ENCODE data around the gene ZAR1.

Gene ZAR1

GRCh38 chr4:48490680-48491513, 845 bp downstream of the ZAR1 start:
- no peak for DNase-seq (ENCODE audit: low read depth in 2 of 2, low spot score in 1 of 2)

- DNase-seq (ENCODE audit: low read depth in 2 of 2, low spot score in 1 of 2) = no peak
These were observed 1.6 kb downstream of the ZAR1 start for GRCh38 chr4:48491514-48492176.

GRCh38 chr4:48493452-48494100, 3.5 kb downstream of the ZAR1 start:
- DNase-seq (ENCODE audit: low read depth in 2 of 2, low spot score in 1 of 2) = no peak

GRCh38 chr4:48495941-48496340, 5.9 kb downstream of the ZAR1 start:
- DNase-seq (ENCODE audit: low read depth in 2 of 2, low spot score in 1 of 2) = no peak

DNA sequence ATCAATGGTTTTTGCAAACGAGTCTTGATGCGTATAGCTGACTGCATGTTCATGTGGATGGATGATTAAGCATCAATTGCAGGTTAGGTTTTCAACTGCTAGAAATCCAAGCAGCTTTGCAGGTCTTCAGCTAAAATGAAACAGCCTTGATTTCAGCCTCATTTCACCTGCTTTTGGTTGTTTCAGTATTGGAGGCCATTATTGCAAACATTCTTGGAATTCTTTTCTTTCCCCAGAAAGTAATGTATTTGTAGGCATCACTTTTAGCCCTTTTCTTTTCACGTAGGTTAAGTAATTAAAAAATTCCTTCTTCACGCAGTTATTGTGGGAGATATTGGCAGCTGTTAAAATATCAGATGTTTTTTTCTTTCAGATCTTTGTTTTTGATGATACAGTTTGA, 8.8 kb downstream of the ZAR1 start:
- DNase-seq (ENCODE audit: low read depth in 2 of 2, low spot score in 1 of 2) = no peak

- no peak for DNase-seq (ENCODE audit: low read depth in 2 of 2, low spot score in 1 of 2)
These were observed 9.6 kb downstream of the ZAR1 start for GRCh38 chr4:48499551-48500066.

DNA sequence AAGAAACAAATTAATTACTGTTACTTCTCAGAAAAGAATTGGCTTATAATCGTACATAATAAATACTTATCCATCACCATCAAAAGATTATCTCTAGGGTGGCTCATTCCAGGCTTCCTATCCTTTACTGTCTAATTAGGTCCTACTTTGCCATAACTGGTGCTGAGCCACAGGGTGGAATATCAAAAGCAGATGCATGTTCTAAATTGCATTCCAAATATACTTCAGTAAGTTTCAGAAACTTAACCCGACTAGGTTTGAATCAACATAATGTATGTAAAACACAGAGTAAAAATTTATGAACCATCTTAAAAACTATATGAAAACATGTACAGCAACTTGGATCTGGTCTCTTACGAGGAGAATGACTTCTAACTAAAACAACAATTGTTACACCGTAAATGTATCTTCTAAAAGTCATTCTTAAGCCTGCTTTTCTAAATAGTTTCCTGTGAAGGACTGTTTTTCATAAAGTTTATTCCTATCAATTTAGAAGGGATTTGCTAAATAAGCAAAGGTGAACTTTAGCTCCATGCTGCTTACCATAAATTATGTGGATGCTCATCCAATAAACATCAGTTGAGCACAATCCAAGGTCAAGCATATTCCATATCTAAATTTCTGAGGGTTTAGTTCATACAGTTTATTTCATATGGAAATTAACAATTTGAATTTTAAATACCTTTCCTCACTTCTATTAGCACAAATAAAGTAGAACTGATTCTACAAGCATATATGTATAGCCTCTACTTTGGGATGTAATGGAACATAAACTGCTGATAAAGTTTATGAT, 13.4 kb downstream of the ZAR1 start:
- DNase-seq (ENCODE audit: low read depth in 2 of 2, low spot score in 1 of 2) = no peak

DNA sequence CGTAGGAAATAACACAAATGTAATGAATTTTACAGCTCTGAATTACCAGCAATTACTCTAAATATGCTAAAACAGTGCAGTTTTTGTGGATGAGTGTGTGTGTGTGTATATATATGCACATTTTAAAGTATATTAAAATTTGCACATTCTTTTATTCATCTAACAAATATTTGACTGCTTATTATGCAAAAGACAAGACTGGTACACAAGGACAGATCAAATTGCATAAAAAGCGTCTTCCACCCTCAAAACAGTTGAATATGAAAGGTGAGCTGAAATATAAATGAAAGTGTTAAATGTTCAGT, 13.9 kb downstream of the ZAR1 start:
- DNase-seq (ENCODE audit: low read depth in 2 of 2, low spot score in 1 of 2) = no peak

DNA sequence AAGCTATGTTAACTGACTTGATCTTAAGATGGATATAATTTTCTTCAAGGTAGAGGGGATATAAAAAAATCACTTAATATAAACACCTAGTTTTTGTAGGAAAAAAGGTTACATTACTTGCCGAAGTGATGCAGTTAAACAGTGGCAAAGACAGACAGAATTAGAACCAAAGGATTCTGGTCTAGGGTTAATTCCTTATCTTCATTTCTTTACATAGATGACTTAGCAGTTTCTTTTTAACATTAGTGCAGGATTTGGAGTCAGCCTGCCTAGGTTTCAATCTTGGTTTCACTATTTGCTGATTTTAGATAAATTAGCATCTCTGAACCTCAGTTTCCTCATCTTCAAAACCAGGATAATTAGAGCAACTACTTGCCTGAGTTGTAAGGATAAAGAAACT, 14.3 kb downstream of the ZAR1 start:
- no peak for DNase-seq (ENCODE audit: low read depth in 2 of 2, low spot score in 1 of 2)

- DNase-seq (ENCODE audit: low read depth in 2 of 2, low spot score in 1 of 2) = no peak
These were observed 16.7 kb downstream of the ZAR1 start for GRCh38 chr4:48506716-48507115.

- DNase-seq (ENCODE audit: low read depth in 2 of 2, low spot score in 1 of 2) = no peak
These were observed 19.5 kb downstream of the ZAR1 start for GRCh38 chr4:48509543-48509942.

DNA sequence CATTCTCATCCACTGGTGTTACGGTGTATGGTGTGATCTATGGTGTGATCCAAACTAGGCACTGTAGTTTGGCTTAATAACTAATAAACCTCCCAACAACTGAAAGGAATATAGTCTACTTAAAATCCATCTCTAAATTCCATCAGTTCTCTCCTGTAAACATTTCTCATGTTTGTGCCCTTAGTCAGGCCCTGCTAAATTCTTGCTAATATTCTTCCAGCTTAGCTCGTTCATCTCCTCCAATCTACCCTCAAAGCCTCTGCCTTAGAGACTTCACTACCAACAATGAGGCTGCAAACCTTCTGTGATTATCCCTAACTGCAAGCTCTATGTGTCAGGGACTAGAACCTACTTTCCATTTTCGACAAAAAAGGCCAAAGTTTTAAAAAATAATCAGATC, 28.1 kb downstream of the ZAR1 start:
- DNase-seq (ENCODE audit: low read depth in 2 of 2, low spot score in 1 of 2) = no peak

- DNase-seq (ENCODE audit: low read depth in 2 of 2, low spot score in 1 of 2) = no peak
These were observed 36.4 kb downstream of the ZAR1 start for GRCh38 chr4:48526406-48526805.

DNA sequence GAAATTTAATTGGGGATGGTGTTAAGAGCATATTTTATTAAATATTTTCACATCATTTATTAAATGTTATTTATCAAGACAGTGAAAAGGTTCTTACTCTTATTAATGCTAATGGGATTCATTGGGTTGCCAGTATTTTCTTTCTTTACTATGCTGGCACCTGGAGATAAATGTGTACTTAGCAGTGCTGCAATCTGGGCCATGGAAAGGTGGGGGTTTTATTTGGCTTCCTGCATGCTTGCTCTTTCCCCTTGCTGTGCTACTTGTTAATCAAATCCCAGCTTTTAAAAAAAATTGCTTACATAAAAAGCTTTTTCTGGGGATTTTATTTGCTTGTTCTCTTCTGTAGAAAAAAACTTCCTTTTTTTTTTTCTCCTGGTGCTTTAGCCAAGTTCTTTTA, 48.3 kb downstream of the ZAR1 start:
- no peak for DNase-seq (ENCODE audit: low read depth in 2 of 2, low spot score in 1 of 2)

DNA sequence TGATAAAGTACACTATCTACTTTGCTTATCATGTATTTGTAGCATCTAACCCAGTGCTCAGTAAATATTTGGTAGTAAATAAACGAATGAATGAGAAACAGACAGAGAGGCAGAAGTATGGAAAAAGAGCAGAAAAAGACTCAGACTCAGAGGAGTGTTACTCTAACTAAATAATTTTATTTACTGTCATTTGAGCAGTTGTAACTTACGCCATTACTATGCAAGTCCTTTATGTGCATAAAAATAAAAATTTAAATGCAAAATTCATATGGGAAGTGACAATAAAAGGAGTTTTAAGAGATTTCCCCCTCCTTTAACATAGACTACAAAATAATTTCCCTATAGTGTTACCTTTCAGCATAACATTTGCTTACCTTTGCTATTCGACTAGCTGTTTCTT, 49.5 kb downstream of the ZAR1 start:
- DNase-seq (ENCODE audit: low read depth in 2 of 2, low spot score in 1 of 2) = no peak

GRCh38 chr4:48542888-48543287, 52.8 kb downstream of the ZAR1 start:
- no peak for DNase-seq (ENCODE audit: low read depth in 2 of 2, low spot score in 1 of 2)

- DNase-seq (ENCODE audit: low read depth in 2 of 2, low spot score in 1 of 2) = no peak
These were observed 53.7 kb downstream of the ZAR1 start for GRCh38 chr4:48543796-48544195.

Measured in stimulated activated CD8-positive, alpha-beta memory T cell treated with anti-CD3 and anti-CD28 coated beads, Interleukin-4, amount 100 ng/mL, for 4 hours (primary cell).